Measurements from ENCODE around the gene CYBB.

DNA sequence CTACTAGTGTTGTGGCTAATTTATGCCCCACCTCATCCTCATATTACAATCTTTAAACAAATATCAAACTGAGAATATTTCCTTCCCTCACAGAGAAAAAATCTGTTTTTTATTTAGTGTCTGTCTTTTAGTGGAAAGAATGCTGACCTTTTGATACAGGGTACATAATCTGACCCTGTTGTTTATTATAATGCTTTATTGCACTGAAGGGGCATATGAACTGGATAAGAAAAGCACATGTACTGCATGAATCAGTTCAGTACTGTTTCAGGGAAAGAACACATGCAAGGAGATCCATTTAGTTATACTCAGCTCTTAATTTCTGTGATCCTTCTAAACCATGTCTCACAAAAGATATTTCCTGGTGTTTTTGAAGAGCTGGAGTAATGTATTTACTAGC lies 83.0 kb downstream of the CYBB start:
- TF ChIP-seq, protein P1, sequence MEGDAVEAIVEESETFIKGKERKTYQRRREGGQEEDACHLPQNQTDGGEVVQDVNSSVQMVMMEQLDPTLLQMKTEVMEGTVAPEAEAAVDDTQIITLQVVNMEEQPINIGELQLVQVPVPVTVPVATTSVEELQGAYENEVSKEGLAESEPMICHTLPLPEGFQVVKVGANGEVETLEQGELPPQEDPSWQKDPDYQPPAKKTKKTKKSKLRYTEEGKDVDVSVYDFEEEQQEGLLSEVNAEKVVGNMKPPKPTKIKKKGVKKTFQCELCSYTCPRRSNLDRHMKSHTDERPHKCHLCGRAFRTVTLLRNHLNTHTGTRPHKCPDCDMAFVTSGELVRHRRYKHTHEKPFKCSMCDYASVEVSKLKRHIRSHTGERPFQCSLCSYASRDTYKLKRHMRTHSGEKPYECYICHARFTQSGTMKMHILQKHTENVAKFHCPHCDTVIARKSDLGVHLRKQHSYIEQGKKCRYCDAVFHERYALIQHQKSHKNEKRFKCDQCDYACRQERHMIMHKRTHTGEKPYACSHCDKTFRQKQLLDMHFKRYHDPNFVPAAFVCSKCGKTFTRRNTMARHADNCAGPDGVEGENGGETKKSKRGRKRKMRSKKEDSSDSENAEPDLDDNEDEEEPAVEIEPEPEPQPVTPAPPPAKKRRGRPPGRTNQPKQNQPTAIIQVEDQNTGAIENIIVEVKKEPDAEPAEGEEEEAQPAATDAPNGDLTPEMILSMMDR (IDR thresholded peaks at IDR 0.05): no peak
- no peak for TF ChIP-seq POLR2A (IDR thresholded peaks at IDR 0.05)

Measured in esophagus squamous epithelium (tissue), 4 donors.